T-helper 2 cell treated with Interferon-gamma antibody and Interleukin-4, amounts not matched to agents 100 ng/mL and 5 ng/mL, for 36 hours (primary cell): ENCODE data around the gene PRKCB. TPM values are rescaled to one million over a fixed set of nuclear protein-coding genes. Genes with fewer than 3 reads are reported as not detected.
"Not testable (repeated sequence)": the region's sequence is repeated elsewhere in the genome, so short reads cannot be mapped to it uniquely, and the experiment has no call there.

ENCODE experiments used
- intact Hi-C: fragments of 100-400 bp; cut with micrococcal nuclease; formaldehyde crosslinking; loops from one replicate; pipeline ENCODE4 v1.15.1; 2023
- total RNA-seq: library from RNA; stranded (reverse); gene quantifications from 2 replicates; pipeline ENCODE4 v1.2.3, GENCODE V29; 2022

The PRKCB gene
- total RNA-seq, 1 donor from 2014 or later, result 71.9 TPM

- intact Hi-C loops, result no loop called here
These were observed 368.4 kb downstream of the PRKCB start for GRCh38 chr16:24204150-24204665.

- intact Hi-C loops, result no loop called here
These were observed 371.1 kb downstream of the PRKCB start for GRCh38 chr16:24206926-24207325.

GRCh38 chr16:24208710-24209109 is 372.9 kb downstream of the PRKCB start:
- intact Hi-C loops, result no loop called here

- intact Hi-C loops, result no loop called here
These were observed 379.2 kb downstream of the PRKCB start for GRCh38 chr16:24214992-24215391.

GRCh38 chr16:24216961-24217360 is 381.2 kb downstream of the PRKCB start:
- intact Hi-C loops, result no loop called here

- intact Hi-C loops, result no loop called here
These were observed 381.7 kb downstream of the PRKCB start for GRCh38 chr16:24217461-24217860.

- intact Hi-C loops, result no loop called here
These were observed 382.5 kb downstream of the PRKCB start for GRCh38 chr16:24218299-24218698.

- intact Hi-C loops, result no loop called here
These were observed 385.4 kb downstream of the PRKCB start for GRCh38 chr16:24221219-24221618.

GRCh38 chr16:24228514-24228913 is 392.7 kb downstream of the PRKCB start:
- intact Hi-C loops, result no loop called here

GRCh38 chr16:24232936-24233335 is 397.2 kb downstream of the PRKCB start:
- intact Hi-C loops, result no loop called here

GRCh38 chr16:24234737-24235136 is 399.0 kb downstream of the PRKCB start:
- intact Hi-C loops, result no loop called here

- intact Hi-C loops, result no loop called here
These were observed 400.0 kb downstream of the PRKCB start for GRCh38 chr16:24235806-24236205.

GRCh38 chr16:24238846-24239245 is 403.1 kb downstream of the PRKCB start:
- intact Hi-C loops, result not testable (repeated sequence)

GRCh38 chr16:24246911-24247607 is 411.3 kb downstream of the PRKCB start:
- intact Hi-C loops, result no loop called here

GRCh38 chr16:24253192-24253591 is 417.4 kb downstream of the PRKCB start:
- intact Hi-C loops, result loop anchor here (1.0 to 10.0 kb wide), 2 partner anchors 211 to 448 kb away; no protein-coding TSS in a partner anchor

- intact Hi-C loops, result loop anchor here (10.0 kb wide), 1 partner anchor 451 kb away; no protein-coding TSS in a partner anchor
These were observed 419.9 kb downstream of the PRKCB start, which contains the start of gene CACNG3 for GRCh38 chr16:24255456-24256371. Gene CACNG3 (plus strand): TSS chr16:24256335. CDS start chr16:24256755, 420 bp downstream.

- intact Hi-C loops, result loop anchor here (10.0 kb wide), 1 partner anchor 453 kb away; no protein-coding TSS in a partner anchor
These were observed 422.2 kb downstream of the PRKCB start for GRCh38 chr16:24257958-24258357.

GRCh38 chr16:24258791-24259190 is 423.0 kb downstream of the PRKCB start:
- intact Hi-C loops, result loop anchor here (10.0 kb wide), 1 partner anchor 454 kb away; no protein-coding TSS in a partner anchor

- intact Hi-C loops, result no loop called here
These were observed 427.0 kb downstream of the PRKCB start for GRCh38 chr16:24262816-24263215.
